Measurements from ENCODE around the gene ZNF726.

DNA sequence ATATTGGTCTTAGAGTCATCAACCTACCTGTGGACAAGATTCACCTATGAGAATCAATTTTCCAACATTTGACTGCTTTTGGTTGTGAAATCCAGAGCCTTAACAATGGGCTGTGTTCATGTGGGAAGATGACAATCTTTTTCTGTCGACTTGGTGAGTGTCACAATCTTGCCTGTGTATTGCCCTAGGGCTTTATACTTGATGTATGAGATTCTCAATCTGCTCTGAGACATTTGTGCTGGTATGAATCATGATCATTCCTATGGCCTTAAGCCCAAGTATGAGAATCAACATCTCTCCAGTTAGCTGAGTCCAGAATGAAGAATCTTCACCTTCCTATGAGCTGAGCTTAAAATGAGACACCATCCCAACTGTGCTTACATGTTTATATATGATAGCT, 68.7 kb downstream of the ZNF726 start:
- TF ChIP-seq EZH2 (IDR thresholded peaks at IDR 0.05; ENCODE audit: insufficient read depth, poor library complexity, severe bottlenecking): no peak
- TF ChIP-seq EZH2phosphoT487 (IDR thresholded peaks at IDR 0.05; ENCODE audit: insufficient read depth, low read depth): no peak
